BLaER1 treated with 17β-estradiol and CSF1 and Interleukin-3, amounts not matched to agents 10 nM and 100 nM (cell line): ENCODE data around the gene IRF4.

ENCODE experiments used
- H3K27ac ChIP-seq, 11 experiments: shearing (Covaris generic); formaldehyde crosslinking; 2 replicates each; pipeline ENCODE4 v1.8.1; 2022
- H3K27me3 ChIP-seq, 11 experiments: shearing (Covaris generic); formaldehyde crosslinking; 2 replicates each; pipeline ENCODE4 v1.8.1; 2022
- H3K36me3 ChIP-seq, 11 experiments: shearing (Covaris generic); formaldehyde crosslinking; 2 replicates each; pipeline ENCODE4 v1.8.1; 2022
- H3K4me1 ChIP-seq, 10 experiments: shearing (Covaris generic); formaldehyde crosslinking; 2 replicates each; pipeline ENCODE4 v1.8.1; 2022
- H3K4me2 ChIP-seq, 11 experiments: shearing (Covaris generic); formaldehyde crosslinking; 2 replicates each; pipeline ENCODE4 v1.8.1; 2022
- H3K4me3 ChIP-seq, 10 experiments: shearing (Covaris generic); formaldehyde crosslinking; 2 replicates each; pipeline ENCODE4 v1.8.1; 2022
- H3K9ac ChIP-seq, 11 experiments: shearing (Covaris generic); formaldehyde crosslinking; 2 replicates each; pipeline ENCODE4 v1.8.1; 2022
- H3K9me3 ChIP-seq, 11 experiments: shearing (Covaris generic); formaldehyde crosslinking; replicated peaks in 1 of 11; 2 replicates each; pipeline ENCODE4 v1.8.1; 2022
- H4K20me1 ChIP-seq, 11 experiments: shearing (Covaris generic); formaldehyde crosslinking; 2 replicates each; pipeline ENCODE4 v1.8.1; 2022
- Cebpa-rat ChIP-seq, 11 experiments: shearing (Covaris generic); IDR thresholded peaks; 2 replicates each; pipeline ENCODE4 v1.8.1; 2022

IRF4 gene

DNA sequence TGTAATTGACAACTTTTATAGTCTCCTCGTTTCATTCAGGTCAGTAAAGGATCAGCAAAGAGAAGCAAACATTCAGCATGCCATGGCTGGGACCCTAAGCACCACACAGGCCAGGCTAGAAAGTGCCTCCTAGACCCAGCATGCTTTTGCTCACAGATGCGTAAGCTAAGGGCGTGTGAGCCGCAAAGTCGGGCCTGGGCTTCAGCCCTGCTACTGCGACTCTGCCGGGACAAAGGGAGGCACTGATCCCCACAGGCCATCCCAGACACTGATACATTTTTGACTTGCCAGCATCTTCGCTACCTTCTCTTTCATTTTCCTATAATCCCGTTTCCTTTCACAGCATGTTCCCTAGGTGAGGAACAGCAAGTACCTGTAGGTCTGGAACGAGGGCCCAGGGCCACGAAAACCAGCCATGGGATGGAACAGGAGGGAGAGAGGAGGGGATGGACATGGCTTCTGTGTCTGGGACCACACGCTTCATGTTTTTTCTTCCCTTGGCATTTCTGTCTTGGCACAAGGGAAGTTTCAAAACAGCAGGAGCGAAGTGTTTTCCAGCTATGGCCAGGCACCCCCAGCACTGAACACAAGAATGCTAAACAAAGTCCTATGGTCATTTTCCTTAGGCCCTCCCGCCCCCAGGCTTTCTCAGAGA is 42.6 kb downstream of the IRF4 start:
- no peaks in the 10 kb centered on the region; a peak in 1 of 22 replicates for H3K27me3 ChIP-seq
- no peak for TF ChIP-seq Cebpa-rat (IDR thresholded peaks at IDR 0.05)
- H3K4me2 ChIP-seq: peak overlapping the region; percentile 22 to 72 (median 52); a peak in 21 of 22 replicates
- H3K9ac ChIP-seq: peak overlapping the region in 2 of 11 experiments; percentile 16 to 38; a peak in 1 of 22 replicates
- H4K20me1 ChIP-seq: no peaks in the 10 kb centered on the region
- 0 out of 22 replicates have a peak overlapping the region, but pooled peaks of 4 of the 11 experiments have one; percentile 20 to 50 (median 36) for H3K27ac ChIP-seq
- H3K4me1 ChIP-seq: peaks cover 9 to 41% (median 30%) of the 10 kb centered on the region in 10 experiments; a peak in 19 of 20 replicates
- H3K9me3 ChIP-seq: peaks cover 0 to 16% (median 6%) of the 10 kb centered on the region in 11 experiments; a peak in 9 of 22 replicates
- H3K36me3 ChIP-seq: no peaks in the 10 kb centered on the region; a peak in 1 of 22 replicates
- H3K4me3 ChIP-seq: no peak overlapping the region; a peak in 1 of 20 replicates

DNA sequence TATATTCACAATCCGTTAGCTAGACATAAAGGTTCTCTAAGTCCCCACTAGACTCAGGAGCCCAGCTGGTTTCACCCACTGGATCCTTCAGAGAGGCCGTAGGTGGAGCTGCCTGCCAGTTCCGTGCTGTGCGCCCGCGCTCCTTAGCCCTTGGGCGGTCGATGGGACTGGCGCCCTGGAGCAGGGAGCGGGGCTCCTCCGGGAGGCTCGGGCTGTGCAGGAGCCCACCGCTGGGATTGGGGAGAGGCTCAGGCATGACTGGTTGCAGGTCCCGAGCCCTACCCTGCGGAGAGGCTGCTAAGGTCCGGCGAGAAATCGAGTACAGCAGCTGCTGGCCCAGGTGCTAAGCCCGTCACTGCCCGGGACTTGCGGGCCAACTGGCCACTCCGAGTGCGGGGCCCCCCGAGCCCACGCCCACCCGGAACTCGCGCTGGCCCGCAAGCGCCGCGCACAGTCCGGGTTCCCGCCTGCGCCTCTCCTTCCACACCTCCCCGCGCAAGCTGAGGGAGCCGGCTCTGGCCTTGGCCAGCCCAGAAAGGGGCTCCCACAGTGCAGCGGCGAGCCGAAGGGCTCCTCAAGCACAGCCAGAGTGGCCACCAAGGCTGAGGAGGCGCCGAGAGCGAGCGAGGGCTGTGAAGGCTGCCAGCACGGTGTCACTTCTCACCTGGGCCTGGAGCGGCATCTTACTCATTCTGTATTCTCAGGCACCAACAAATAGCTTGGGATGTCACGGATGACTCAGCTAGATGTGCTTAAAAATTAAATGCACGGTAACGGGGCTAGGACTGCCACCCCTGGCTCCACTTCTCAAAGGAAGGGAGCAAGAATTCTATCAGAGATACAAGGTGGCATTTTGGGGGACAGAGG is 44.1 kb downstream of the IRF4 start:
- H3K9me3 ChIP-seq: peaks cover 0 to 16% (median 6%) of the 10 kb centered on the region in 11 experiments; a peak in 9 of 22 replicates
- no peak overlapping the region for H3K27ac ChIP-seq
- no peak overlapping the region for H3K9ac ChIP-seq
- no peaks in the 10 kb centered on the region; a peak in 1 of 22 replicates for H3K36me3 ChIP-seq
- no peaks in the 10 kb centered on the region for H4K20me1 ChIP-seq
- TF ChIP-seq Cebpa-rat (IDR thresholded peaks at IDR 0.05): no peak
- H3K4me2 ChIP-seq: peak overlapping the region in 3 of 11 experiments; percentile 18 to 72 (median 70); a peak in 3 of 22 replicates
- no peaks in the 10 kb centered on the region; a peak in 1 of 22 replicates for H3K27me3 ChIP-seq
- H3K4me1 ChIP-seq: peaks cover 9 to 26% (median 17%) of the 10 kb centered on the region in 10 experiments; a peak in 18 of 20 replicates
- no peak overlapping the region for H3K4me3 ChIP-seq

GRCh38 chr6:436308-437036 is 44.9 kb downstream of the IRF4 start:
- Histone ChIP-seq H3K4me1 (peaks cover 9 to 26% (median 17%) of the 10 kb centered on the region in 10 experiments; a peak in 18 of 20 replicates), H3K9ac (no peak overlapping the region), H3K27ac (no peak overlapping the region), H3K36me3 (no peaks in the 10 kb centered on the region; a peak in 1 of 22 replicates), H4K20me1 (no peaks in the 10 kb centered on the region), H3K27me3 (no peaks in the 10 kb centered on the region; a peak in 1 of 22 replicates), H3K9me3 (peaks cover 0 to 16% (median 6%) of the 10 kb centered on the region in 11 experiments; a peak in 9 of 22 replicates), H3K4me2 (peak overlapping the region in 2 of 11 experiments; percentile 15 to 18; a peak in 3 of 22 replicates), H3K4me3 (no peak overlapping the region)
- TF ChIP-seq Cebpa-rat (IDR thresholded peaks at IDR 0.05): no peak

DNA sequence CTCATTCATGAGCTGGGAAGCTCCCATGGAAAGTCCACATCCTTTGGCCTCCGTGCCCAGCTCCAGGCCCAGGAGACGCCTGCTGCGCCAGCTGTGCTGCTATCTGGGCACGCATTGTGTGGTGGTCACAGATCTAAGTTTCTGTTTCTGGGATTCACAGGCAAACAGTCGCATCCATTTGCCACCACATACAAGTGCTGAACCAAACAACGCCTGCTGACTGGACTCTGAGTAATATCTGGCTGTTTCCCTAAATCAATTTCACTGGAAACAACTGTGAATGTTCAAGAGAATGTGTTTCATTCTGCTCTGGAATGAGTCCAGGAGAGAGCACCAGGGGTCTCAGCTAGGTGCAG is 45.5 kb downstream of the IRF4 start:
- H3K9ac ChIP-seq: no peak overlapping the region
- TF ChIP-seq Cebpa-rat (IDR thresholded peaks at IDR 0.05): no peak
- no peaks in the 10 kb centered on the region for H4K20me1 ChIP-seq
- peak overlapping the region in 2 of 11 experiments; percentile 15 to 18; a peak in 2 of 22 replicates for H3K4me2 ChIP-seq
- no peaks in the 10 kb centered on the region; a peak in 1 of 22 replicates for H3K27me3 ChIP-seq
- no peak overlapping the region for H3K27ac ChIP-seq
- H3K9me3 ChIP-seq: peaks cover 0 to 16% (median 6%) of the 10 kb centered on the region in 11 experiments; a peak in 9 of 22 replicates
- H3K4me1 ChIP-seq: peaks cover 9 to 26% (median 16%) of the 10 kb centered on the region in 10 experiments; a peak in 18 of 20 replicates
- H3K4me3 ChIP-seq: no peak overlapping the region
- no peaks in the 10 kb centered on the region; a peak in 1 of 22 replicates for H3K36me3 ChIP-seq

GRCh38 chr6:438634-439170 is 47.1 kb downstream of the IRF4 start:
- H3K27me3 ChIP-seq: no peaks in the 10 kb centered on the region; a peak in 1 of 22 replicates

GRCh38 chr6:439641-440167 is 48.2 kb downstream of the IRF4 start:
- H3K4me2 ChIP-seq: no peak overlapping the region
- H3K9me3 ChIP-seq: peaks cover 0 to 12% (median 6%) of the 10 kb centered on the region in 11 experiments; a peak in 8 of 22 replicates
- H3K27me3 ChIP-seq: no peaks in the 10 kb centered on the region; a peak in 1 of 22 replicates
- no peak overlapping the region for H3K9ac ChIP-seq
- H4K20me1 ChIP-seq: no peaks in the 10 kb centered on the region
- TF ChIP-seq Cebpa-rat (IDR thresholded peaks at IDR 0.05): no peak
- H3K27ac ChIP-seq: no peak overlapping the region
- no peak overlapping the region for H3K4me3 ChIP-seq
- no peaks in the 10 kb centered on the region; a peak in 1 of 22 replicates for H3K36me3 ChIP-seq
- H3K4me1 ChIP-seq: peaks cover 6 to 28% (median 17%) of the 10 kb centered on the region in 10 experiments

More at GRCh38 chr6:438634-439170, 47.1 kb downstream of the IRF4 start:
- no peak overlapping the region for H3K4me3 ChIP-seq
- H3K4me1 ChIP-seq: peaks cover 9 to 26% (median 16%) of the 10 kb centered on the region in 10 experiments; a peak in 18 of 20 replicates
- no peak overlapping the region for H3K9ac ChIP-seq
- H4K20me1 ChIP-seq: no peaks in the 10 kb centered on the region
- no peak for TF ChIP-seq Cebpa-rat (IDR thresholded peaks at IDR 0.05)
- no peak overlapping the region for H3K4me2 ChIP-seq
- no peak overlapping the region for H3K27ac ChIP-seq
- H3K36me3 ChIP-seq: no peaks in the 10 kb centered on the region; a peak in 1 of 22 replicates
- H3K9me3 ChIP-seq: peaks cover 0 to 12% (median 6%) of the 10 kb centered on the region in 11 experiments; a peak in 8 of 22 replicates

DNA sequence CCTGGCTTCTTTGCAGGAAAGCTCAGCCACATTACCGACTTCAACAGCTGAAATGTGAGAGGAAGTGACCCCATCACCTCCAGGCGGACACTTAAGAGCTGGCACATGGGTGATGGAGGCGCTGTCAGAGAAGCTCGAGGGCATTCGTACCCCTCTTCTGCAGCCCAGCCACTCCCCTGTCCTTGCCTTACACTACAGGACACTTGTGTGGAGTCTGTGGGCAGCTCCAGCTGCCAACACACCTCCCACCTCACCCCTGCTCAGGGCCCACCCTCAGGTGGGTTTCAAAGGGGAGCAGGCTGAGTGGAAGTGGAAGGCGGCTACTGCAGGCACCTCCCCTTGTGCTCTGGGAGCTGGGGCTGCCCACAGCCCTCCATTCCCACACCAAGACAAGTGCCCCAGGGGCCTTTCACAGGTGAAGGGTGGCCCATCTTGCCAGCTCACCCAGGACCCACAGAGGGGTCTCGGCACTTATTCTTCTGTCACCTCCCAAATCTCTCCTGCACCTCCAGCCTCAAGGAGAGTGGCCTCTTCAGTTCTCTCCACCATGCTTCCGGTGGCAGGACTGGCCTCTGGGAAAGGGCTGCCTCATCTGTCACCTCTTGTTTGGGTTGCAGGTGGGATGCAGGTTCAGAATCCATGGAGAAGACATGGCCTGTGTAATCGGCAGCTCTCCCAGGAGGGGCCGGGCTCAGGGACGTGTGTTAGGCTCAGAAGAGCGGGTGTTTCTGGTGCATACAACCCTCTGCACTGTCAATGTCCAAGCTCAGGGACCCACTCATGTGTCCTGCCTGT is 49.8 kb downstream of the IRF4 start:
- H3K4me1 ChIP-seq: peaks cover 19 to 33% (median 28%) of the 10 kb centered on the region in 10 experiments
- no peak overlapping the region for H3K4me3 ChIP-seq
- H3K4me2 ChIP-seq: no peak overlapping the region
- no peaks in the 10 kb centered on the region for H3K36me3 ChIP-seq
- H3K9ac ChIP-seq: no peak overlapping the region
- 0 out of 22 replicates have a peak, but pooled peaks cover 0 to 1% (median 0%) of the 10 kb centered on the region in 11 experiments for H3K9me3 ChIP-seq
- H3K27me3 ChIP-seq: no peaks in the 10 kb centered on the region; a peak in 1 of 22 replicates
- H4K20me1 ChIP-seq: no peaks in the 10 kb centered on the region
- no peak overlapping the region for H3K27ac ChIP-seq
- TF ChIP-seq Cebpa-rat (IDR thresholded peaks at IDR 0.05): no peak
